ENCODE results near the gene ARHGEF28.

ARHGEF28 gene

DNA sequence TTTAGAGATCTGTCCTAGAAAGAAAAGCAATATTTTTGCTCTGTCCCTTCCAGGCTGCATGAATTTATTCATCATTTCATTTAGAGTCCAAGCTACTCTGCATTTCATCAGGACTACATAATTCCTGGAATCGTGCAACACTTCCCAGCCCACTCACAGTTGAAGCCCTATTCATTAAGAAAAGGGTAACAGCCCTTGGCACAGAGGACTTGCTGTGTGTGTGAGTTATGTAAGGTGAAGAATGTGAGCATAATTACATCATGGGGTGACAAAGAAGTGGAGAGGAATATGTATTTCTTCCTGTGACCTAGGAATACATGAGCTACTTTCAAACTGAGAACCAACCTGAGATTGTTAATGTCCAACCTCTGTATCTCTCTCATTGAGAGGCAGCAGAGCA lies 317.4 kb downstream of the ARHGEF28 start:
- DNase-seq (ENCODE audit: low read depth) = no peak

DNA sequence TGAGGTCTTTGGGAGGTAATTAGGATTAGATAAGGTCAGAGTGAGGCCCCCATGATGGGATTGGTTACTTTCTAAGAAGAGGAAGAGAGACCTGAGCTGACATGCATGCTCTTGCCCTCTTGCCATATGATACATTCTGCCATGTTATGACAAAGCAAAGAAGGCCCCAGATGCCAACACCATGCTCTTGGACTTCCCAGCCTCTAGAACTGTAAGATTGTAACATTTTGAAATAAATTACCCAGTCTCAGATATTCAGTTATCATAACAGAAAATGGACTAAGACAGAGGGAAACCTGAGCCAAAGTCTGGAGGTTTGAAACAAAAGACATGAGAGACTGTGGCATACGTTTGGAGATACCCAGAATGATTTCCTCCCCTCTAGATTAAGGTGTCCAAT lies 318.6 kb downstream of the ARHGEF28 start:
- DNase-seq (ENCODE audit: low read depth) = no peak

DNA sequence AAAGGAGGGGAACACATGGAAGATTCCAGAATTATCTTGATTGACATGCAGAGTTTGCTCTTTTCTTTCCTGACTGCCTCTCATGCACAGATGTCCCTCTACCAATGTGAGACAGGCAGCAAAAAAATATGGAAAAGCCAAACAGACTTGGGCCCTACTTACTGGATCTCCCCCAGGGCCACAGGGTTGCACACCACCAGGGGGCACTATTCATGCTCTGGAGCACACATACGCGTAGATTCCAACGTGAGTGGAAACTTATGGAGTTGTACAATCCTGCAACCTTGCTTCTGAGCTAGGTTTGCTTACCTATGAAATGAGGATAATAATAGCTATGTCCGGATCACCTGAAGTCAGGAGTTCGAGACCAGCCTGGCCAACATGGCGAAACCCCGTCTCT lies 319.5 kb downstream of the ARHGEF28 start:
- DNase-seq (ENCODE audit: low read depth) = no peak

DNA sequence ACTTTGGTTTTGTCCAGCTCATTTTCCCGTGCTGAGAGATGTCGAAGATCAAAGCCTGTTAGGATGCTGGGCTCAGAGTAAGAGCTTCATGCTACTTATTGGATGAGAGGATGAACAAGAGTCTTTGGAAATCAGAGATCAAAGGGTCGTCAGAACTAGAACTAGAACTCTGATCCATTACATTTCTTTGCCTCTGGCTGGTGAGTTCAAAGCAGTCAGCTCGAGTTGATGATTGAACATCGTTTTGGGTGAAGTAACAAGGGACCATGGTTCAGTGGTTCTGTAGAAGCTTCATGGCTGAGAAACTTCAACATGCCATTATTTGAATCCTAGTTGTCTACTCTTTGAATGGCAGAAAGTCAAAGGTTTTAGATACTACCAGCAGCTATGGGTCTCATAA lies 320.3 kb downstream of the ARHGEF28 start:
- DNase-seq (ENCODE audit: low read depth) = no peak

DNA sequence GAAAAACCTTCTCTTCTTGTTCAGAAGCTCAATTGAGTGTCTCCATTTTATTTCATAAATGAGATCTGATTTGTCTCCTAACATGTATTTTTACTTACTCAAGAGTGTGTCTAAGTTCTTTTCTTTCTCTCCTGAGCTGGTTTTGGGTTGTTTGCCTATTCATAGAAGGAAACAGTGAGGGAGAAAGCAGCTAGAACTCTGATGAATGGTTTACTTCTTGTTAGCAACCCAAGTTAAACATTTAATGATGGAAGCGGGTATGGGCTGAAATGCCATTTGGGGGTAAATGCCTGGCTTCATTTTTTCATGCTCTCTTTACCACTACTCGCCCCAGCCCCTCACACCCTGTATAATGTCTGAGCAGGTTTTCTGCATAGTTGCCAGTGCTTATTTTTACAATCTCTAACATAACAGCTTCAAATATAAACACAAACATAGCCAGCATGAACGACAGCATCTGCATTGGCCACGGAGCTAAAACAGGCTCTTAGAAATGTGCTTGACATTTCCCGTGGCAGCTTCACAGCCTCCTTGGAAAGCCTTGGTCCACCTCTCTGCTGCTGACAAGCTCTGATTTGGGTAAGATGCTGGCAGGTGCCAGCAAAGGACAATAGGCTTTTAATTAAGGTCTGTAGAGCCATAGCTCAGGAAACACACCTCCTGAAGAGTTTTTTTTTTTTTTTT lies 321.1 kb downstream of the ARHGEF28 start:
- DNase-seq (ENCODE audit: low read depth) = no peak

DNA sequence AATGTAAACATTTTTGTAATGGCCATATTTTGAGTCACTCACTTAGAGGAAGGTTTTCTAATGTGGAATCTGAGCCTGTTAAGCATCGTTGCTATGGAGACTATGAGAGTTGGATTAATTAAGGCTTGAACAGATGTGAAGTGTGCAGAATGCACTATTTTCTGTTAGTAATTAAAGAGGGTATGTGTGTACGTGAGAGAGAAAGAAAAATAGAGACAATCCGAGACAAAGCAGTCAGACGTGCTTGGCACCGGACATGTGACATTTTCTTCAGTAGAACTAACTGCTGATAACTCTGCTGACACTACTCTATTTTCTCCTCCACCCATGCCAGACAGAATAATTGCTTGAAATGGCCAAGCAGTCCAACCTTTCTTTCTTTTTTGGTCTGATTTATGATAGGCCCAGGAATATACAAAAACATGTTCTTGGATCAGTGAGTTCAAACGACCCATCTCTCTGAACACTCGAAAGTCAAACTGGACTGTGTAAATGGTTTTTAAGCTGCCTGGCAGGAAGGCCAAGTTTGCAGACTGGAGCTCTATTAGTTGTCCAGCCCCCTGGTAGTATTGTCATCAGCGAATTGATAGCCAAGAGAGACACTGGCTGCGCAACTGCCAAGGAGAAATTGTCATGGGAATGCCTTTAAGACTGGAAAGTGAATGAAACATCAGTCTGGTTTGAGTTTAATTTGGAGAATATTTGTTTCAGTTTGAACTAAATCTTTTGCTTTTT lies 322.1 kb downstream of the ARHGEF28 start:
- no peak for DNase-seq (ENCODE audit: low read depth)

DNA sequence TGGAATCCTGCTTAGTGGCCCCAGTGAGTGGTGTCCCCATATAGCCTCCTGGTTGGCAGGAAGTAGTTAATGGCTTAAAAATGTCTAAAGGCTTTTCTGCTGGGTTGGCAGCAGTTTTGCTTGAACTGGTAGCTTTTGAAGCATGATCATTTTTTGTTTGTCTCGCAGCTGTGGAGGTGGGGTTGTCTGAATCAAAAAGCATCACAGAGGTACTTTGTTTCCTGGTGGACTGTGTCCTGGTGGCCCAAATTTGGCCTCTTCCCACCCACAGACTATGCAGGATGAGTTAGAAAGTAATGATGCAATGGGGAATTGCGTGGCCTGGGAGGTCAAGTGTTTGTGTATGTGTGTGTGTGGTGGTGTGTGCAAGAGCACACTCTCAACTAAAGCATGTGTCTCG lies 322.7 kb downstream of the ARHGEF28 start:
- no peak for DNase-seq (ENCODE audit: low read depth)

DNA sequence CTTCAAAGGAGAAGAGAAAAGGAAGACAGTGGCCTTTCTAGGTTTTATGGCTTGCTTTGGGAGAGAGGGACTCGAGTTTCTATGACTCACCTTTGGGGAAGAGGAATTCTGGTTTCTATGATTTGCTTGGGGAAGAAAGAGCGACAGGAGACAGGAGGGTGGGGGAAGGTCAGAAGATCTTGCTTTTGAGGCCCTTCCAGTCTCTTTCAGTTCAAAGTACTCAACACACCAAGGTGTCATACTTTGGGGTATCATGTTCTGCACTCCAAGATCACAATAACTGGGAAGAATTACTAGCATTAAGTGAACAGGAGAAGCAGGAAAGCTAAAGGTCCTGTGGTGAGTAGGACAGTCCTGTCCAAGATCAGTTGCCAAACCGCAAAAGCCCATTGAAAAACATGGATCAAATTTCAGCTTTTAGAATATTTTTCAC lies 324.5 kb downstream of the ARHGEF28 start:
- no peak for DNase-seq (ENCODE audit: low read depth)

DNA sequence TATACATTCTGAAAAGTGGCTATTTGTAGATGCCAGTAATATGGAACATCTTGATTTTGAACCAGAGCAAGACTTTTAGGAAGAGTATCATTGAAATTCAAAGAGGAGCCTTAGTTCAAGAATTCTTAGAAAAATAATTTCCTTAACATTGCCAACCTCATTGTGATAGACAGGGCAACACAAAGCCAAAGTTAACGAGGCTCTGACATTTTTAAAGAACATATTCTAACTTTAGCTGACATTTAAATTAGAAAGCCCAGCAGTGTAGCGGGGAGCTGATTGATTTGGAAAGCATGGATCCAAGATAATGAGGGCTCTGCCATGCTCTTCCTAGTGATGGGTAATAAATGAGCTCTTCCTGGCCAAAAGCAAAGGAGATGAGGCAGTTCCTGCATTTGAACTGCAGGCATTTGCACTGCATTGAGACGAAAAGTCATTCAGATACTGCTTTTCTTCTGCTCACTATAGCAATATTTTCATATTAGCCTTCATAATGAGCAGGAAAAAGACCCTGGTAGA lies 325.0 kb downstream of the ARHGEF28 start:
- no peak for DNase-seq (ENCODE audit: low read depth)

DNA sequence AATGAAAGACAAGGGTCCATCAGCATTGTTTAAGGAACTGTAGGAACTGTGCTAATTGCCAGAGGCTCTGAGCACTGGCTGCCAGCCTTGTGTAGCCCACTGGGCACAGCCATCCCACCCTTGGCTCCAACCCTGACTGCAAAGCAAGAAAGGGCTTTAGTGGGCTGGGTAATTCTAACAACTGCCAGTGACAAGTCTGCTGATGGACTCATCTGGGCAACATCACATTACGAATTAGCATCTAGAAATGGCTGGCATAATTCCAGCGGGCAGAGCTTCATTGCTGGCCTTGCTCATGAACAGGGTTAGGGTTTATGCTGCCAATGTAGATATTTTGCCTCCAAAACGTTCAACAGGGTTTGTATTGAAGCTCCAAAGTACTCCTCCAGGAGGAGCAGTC lies 326.9 kb downstream of the ARHGEF28 start:
- no peak for DNase-seq (ENCODE audit: low read depth)

DNA sequence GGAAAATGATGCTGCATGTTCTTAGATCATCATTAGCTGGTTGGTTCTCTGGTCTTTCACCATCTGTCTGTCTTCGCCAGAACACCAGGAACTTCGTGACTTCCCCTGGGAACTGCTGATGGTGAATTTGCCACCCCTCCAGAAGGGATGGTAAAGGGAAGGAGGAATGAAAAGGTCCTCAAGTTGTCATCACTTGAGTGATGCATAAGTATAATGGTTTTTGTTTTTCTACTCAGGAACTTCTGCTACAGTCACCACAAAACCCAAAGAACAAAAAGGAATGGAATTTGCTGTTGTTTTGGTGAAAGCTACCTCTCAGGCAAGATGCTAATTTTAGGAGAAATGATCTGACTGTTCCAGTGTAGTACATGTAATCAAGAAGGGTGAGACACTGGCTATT lies 328.4 kb downstream of the ARHGEF28 start:
- DNase-seq (ENCODE audit: low read depth) = no peak

DNA sequence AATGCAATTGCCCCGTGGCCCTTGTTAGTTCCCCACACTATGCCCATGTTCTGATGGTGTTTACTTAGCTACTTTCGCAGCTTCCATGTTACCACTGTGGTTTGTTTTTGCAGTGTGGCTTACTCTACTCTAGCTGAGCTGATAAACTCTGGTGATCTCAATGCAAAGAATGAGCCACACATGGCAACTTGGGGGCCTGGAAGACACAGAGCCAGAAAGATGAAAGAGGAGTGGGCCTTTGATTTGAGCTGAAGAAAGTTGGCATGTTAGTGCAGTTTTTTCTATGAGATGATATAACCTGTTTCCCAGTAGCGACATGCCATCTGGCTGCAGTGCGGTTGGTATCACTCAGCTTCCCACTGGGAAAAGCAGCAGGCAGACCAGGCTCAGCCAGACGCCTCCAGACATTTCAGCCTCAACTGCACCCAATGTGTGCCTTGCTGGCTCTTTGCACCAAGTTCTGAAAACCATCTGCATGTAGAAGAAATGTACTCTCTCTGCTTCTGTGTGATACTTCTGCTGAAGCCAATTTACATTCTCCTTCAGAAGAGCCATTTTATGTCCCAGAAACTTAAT lies 329.4 kb downstream of the ARHGEF28 start:
- no peak for DNase-seq (ENCODE audit: low read depth)

DNA sequence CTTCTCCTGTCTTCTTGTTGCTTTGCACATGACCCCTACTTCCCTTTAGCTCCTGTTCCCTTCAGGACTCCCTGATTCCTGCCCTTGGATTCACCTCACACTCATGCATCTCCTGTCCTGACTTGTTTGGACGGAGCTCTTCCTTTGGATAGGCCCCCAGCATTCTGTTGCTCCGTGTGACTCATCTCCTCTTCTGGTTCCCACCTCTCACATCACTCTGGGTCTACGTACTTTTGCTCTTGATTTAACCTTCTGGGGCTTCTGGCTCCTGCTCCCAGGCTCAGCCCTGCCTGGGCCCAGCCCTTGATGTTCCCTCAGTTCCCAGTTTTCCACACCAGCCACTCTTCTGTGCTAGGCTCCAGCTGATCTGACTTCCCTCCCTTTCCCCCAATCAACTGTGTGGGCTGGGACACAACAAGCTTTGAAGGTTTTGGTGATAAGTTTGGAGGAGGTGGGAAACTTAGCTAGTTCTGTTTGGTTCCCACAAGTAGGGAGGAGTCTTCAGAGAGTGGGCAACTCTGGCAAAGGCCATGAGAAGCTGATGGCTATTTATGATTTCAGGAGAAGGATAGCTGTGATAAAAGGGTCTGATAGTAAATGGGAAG lies 331.5 kb downstream of the ARHGEF28 start:
- no peak for DNase-seq (ENCODE audit: low read depth)

DNA sequence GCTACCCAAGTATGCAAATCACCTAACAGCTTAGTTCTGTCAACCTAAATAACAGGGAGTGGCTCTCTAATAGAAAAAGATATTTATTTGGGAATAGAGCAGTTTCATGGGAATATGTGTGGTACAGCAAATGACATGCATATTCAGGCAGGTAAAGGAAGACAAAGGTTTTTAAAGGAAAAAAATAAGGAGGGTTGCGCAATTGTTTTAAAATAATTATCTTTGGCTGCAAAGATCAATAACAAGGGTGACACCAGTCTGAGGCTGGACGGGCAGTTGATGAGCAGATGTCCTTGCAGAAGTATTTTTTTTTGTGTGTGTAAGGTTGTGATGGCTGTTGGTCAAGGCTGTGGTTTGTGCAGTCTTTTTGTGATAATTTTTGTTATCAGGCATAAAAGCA lies 332.0 kb downstream of the ARHGEF28 start:
- no peak for DNase-seq (ENCODE audit: low read depth)

DNA sequence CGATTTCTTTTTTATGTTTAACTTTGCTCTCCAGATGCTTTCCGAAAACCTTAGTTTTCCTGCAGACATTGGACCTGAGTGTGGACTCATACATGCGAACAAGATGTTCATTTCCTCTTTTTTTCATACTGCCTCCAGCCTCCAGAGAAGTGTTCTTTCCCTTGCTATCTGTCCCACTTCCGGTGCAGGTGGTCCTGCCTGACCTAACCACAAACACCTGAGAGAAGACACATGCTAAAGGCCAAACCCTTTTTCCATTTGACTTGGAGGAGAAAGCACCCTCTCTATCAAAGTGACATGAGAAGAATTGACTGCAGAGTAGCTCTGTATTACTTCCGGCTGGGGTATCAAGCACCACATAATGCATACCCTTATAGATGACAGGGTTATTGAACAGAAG lies 334.0 kb downstream of the ARHGEF28 start:
- no peak for DNase-seq (ENCODE audit: low read depth)

DNA sequence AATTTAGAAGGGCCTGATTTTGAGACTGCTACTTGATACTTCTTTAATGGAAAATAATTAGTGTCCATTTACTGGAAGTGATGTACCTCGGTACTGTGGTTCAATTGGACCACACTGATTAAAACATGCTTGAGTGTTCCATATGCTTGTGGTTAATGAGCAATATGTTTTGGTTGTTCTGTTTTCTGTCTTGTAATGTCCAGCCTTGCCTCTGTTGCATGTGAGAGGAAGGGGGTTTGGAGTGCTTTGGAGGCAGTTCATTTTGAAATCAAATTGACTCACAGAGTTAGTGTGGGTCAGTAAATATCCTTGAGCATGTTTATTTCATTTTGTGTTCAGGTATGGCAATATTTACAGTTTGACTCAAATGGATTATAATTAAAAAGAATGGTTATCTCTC lies 334.4 kb downstream of the ARHGEF28 start:
- no peak for DNase-seq (ENCODE audit: low read depth)

DNA sequence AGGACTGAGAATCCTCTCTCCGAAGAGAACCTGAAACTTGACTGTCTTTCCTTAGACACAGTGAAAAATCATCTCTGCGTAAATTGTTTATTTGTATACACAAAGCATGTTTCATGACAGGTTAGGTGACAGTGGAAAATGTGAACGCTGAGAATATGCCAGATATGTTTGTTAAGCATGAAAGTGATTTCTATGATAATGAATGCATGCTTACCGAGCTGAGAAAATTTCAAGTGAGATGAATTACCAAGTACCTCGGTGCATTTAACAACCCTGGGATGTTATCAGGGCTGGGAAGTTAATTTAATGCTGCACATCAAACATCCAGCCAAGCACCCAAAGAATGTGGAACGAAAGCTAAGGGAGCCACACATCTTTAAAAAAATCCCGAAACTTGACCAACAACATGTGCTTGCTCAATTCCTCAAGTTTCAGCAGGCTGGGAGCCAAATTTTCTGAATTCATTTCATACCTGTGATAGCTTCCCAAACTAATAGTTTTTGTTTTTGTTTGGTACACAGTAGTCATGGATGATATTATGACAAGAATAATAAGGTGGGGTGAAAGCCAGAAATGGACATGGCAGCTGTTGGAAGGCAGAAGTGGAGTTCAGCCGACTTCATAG lies 336.9 kb downstream of the ARHGEF28 start:
- no peak for DNase-seq (ENCODE audit: low read depth)

DNA sequence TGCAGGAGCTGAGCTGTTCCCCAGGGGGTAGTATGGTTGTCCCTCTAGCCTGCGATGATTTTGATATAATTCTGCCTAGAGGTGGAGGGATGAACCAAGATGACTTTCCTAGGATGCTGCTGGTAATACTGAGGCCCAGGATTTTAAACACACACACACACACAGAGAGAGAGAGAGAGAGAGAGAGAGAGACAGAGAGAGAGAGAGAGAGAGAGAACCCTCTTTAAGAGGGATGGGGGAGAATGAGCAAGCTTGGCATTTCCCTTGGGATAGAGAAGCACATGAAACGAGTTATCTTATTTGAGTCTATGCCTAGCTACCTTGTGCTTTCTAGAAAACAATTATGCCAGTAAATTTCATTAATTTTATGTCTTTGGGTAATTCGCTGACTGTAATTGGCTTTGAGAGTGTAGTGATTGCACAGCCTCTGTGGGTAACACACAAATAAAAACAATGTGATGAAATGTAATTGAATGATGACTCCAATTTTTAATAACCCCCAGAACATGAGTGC lies 338.4 kb downstream of the ARHGEF28 start:
- no peak for DNase-seq (ENCODE audit: low read depth)

DNA sequence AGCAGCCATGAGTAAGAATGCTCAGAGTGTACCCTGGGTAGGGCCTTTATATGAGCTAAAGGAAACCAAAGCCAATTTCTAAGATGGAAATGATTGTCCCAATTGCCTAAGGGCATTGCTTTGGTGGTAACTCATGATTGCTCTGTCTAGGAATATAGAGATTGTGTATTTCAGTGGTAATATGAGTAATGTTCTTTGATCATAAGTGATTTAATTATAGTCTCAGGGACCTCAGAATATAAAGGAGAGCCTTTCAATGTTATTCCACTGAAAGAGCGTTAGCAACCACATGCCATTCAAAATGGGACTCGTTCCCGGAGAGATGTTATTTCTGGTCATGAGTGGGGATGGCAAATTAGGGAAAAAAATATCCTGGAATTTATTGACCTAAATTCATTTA lies 340.5 kb downstream of the ARHGEF28 start:
- DNase-seq (ENCODE audit: low read depth) = no peak

DNA sequence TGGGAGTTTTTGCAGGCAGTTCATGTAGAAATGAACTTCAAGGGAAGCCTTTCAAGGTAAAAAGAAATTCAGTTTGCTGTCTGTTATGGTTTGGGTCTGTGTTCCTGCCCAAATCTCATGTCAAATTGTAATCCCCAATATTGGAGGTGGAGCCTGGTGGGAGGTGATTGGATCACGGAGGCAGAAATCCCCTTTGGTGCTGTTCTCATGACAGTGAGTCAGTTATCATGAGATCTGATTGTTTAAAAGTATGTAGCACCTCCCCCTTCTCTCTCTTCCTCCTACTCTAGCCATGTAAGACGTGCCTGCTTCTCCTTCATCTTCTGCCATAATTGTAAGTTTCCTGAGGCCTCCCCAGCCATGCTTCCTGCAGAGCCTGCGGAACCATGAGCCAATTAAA lies 341.4 kb downstream of the ARHGEF28 start:
- no peak for DNase-seq (ENCODE audit: low read depth)

DNA sequence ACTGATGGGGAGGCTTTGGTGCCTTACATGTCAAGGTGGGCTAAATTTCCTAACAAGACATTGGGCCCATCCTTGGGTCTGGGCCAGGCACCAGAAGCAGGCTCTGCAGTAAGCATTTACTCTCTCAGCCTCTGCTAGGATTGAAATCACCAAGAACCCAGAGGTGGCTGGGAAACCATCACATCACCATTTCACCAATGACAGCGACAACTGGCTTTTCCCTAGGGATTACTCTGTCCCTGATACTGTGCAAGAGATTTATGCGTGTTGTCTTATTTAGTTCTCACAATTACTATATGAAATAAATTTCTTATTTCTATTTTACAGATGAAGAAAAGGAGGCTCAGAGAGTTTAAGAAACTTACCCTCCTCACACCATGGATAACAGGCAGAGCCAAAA lies 342.2 kb downstream of the ARHGEF28 start:
- DNase-seq (ENCODE audit: low read depth) = no peak

DNA sequence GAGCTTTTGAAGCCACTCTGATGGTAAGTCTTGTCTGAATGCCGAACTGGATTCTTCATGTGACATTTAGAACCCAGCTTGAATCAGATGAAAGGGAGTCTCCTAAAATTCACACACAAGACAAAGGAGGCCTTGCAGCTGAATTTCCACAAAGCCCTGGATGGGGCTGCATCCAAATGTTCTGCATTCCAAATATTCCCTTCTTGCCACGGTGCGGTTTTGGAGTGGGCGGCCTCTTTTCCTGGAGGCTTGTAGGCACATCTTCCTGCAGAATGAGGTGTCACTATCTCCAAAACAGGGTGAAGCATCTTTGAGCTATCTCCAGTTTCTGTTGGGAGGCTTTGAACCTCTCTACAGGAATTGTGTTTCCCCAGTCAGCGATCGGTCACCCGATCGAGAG lies 342.7 kb downstream of the ARHGEF28 start:
- DNase-seq (ENCODE audit: low read depth) = no peak

All from activated T-cell treated with anti-CD3 and anti-CD28 coated beads for 48 hours (primary cell).